HCT116 (cell line): ENCODE measurements around the gene RBM20. TPM values are rescaled to one million over a fixed set of nuclear protein-coding genes. Genes with fewer than 3 reads are reported as not detected.

Experiments
- ATAC-seq: fragments of 200-7000 bp; cut with Tn5 transposase; 2 replicates; pipeline ENCODE4 v1.9.1; 2020; ENCODE audit warnings: mild to moderate bottlenecking, moderate library complexity
- BruUV-seq: library from RNA; stranded (reverse); fragments of 400-500 nt; replicated peaks from 2 replicates; lab custom pipeline; 2021; lab: Mats Ljungman, UMichigan
- CTCF ChIA-PET: fragments of 300-600 bp; sonication (Branson Sonifier 250); formaldehyde crosslinking; loops from one replicate; lab custom pipeline; 2021; ENCODE audit warnings: antibody characterized with exemption; lab: Charles Lee
- POLR2A ChIA-PET: fragments of 300-600, 350-600 bp; sonication (Branson Sonifier 250); formaldehyde crosslinking; loops from one replicate; lab custom pipeline; 2021; ENCODE audit warnings: antibody characterized with exemption; lab: Charles Lee
- RAD21 ChIA-PET, 2 experiments: fragments of 300-600 bp; sonication (Branson Sonifier 250); formaldehyde crosslinking; loops; one replicate each; lab custom pipeline; 2023; ENCODE audit warnings: low total read pairs in 2 of 2; ENCODE audit not compliant: uncharacterized antibody in 2 of 2, unreplicated experiment in 2 of 2, low non-redundant PET in 1 of 2; lab: Charles Lee
- DNase-seq: peaks from one replicate; pipeline ENCODE4 v3.0.0-alpha.2; 2010; ENCODE audit warnings: low read depth, low spot score
- H2AFZ ChIP-seq: fragments of 200-600 bp; shearing (Covaris generic), sonication (generic); 2 replicates; pipeline ENCODE4 v1.6.1; 2017; ENCODE audit warnings: low read depth, mixed run types, mixed read lengths, antibody characterized with exemption, low read length; ENCODE audit not compliant: poor library complexity, severe bottlenecking
- H3K27ac ChIP-seq: 2 replicates; pipeline ENCODE4 v1.5.1; 2012; ENCODE audit warnings: low read depth, low read length
- H3K27me3 ChIP-seq: fragments of 200-600 bp; sonication (generic); 2 replicates; pipeline ENCODE4 v1.6.1; 2016; ENCODE audit warnings: mixed run types, low read length, mixed read lengths; ENCODE audit not compliant: insufficient read depth
- H3K36me3 ChIP-seq, 2 experiments: fragments of 200-500 bp in 1 of 2; fragments of 200-600 bp in 1 of 2; sonication (Bioruptor generic) in 1 of 2; sonication (generic) in 1 of 2; 2 replicates each; pipeline versions ENCODE4 v1.5.1 to v1.6.1; 2014 to 2016; ENCODE audit warnings: low read length in 2 of 2, inconsistent platforms in 1 of 2, mixed read lengths in 1 of 2, mixed run types in 1 of 2; ENCODE audit not compliant: insufficient read depth in 2 of 2, control insufficient read depth in 1 of 2
- H3K4me1 ChIP-seq, 2 experiments: fragments of 200-600 bp in 1 of 2; sonication (generic) in 1 of 2; 2 replicates each; pipeline versions ENCODE4 v1.5.1 to v1.6.1; 2012 to 2017; ENCODE audit warnings: low read length in 2 of 2, inconsistent platforms in 1 of 2, mild to moderate bottlenecking in 1 of 2, mixed read lengths in 1 of 2, mixed run types in 1 of 2, moderate library complexity in 1 of 2; ENCODE audit not compliant: insufficient read depth in 2 of 2, control insufficient read depth in 1 of 2
- H3K4me2 ChIP-seq: fragments of 200-600 bp; sonication (generic); 2 replicates; pipeline ENCODE4 v1.6.1; 2017; ENCODE audit warnings: mixed run types, low read length, mixed read lengths
- H3K4me3 ChIP-seq, 2 experiments: fragments of 200-600 bp in 1 of 2; sonication (generic) in 1 of 2; replicated peaks in 1 of 2; 2 replicates each; pipeline ENCODE4 v1.5.1; 2011 to 2016; ENCODE audit warnings: low read length in 2 of 2, control low read depth in 1 of 2, low read depth in 1 of 2, mild to moderate bottlenecking in 1 of 2, mixed read lengths in 1 of 2, mixed run types in 1 of 2
- H3K79me2 ChIP-seq: fragments of 200-600 bp; sonication (generic); 2 replicates; pipeline ENCODE4 v1.6.1; 2017; ENCODE audit warnings: mild to moderate bottlenecking, mixed run types, low read length, moderate library complexity, mixed read lengths; ENCODE audit not compliant: insufficient read depth
- H3K9ac ChIP-seq: fragments of 200-600 bp; sonication (generic); 2 replicates; pipeline ENCODE4 v1.6.1; 2016; ENCODE audit warnings: low read length, mixed read lengths
- H3K9me2 ChIP-seq: fragments of 200-600 bp; sonication (generic), shearing (Covaris generic); 2 replicates; pipeline ENCODE4 v1.6.1; 2017; ENCODE audit warnings: mixed run types, mild to moderate bottlenecking, moderate library complexity; ENCODE audit not compliant: insufficient read depth
- H3K9me3 ChIP-seq, 2 experiments: fragments of 200-500 bp in 1 of 2; fragments of 200-600 bp in 1 of 2; sonication (Bioruptor generic) in 1 of 2; sonication (generic) in 1 of 2; 2 replicates each; pipeline ENCODE4 v1.6.1; 2014 to 2017; ENCODE audit warnings: low read length in 2 of 2, mixed read lengths in 2 of 2, inconsistent platforms in 1 of 2, low read depth in 1 of 2, mild to moderate bottlenecking in 1 of 2, mixed run types in 1 of 2, moderate library complexity in 1 of 2; ENCODE audit not compliant: control insufficient read depth in 1 of 2, insufficient read depth in 1 of 2
- H4K20me1 ChIP-seq: fragments of 200-600 bp; sonication (generic), shearing (Covaris generic); 2 replicates; pipeline ENCODE4 v1.6.1; 2017; ENCODE audit warnings: mixed run types, mild to moderate bottlenecking, moderate library complexity; ENCODE audit not compliant: insufficient read depth
- EGR1 ChIP-seq: IDR thresholded peaks from 2 replicates; pipeline ENCODE4 v1.6.1; 2012; ENCODE audit warnings: low read depth
- ELF1 ChIP-seq: IDR thresholded peaks from 2 replicates; pipeline ENCODE4 v1.6.1; 2012; ENCODE audit warnings: low read depth, borderline replicate concordance
- EZH2 ChIP-seq: fragments of 200-600 bp; sonication (generic); IDR thresholded peaks from 2 replicates; pipeline ENCODE4 v1.6.1; 2017; ENCODE audit warnings: antibody characterized with exemption, mixed run types
- FOSL1 ChIP-seq: IDR thresholded peaks from 2 replicates; pipeline ENCODE4 v1.6.1; 2012; ENCODE audit warnings: low read depth
- JUND ChIP-seq: IDR thresholded peaks from 2 replicates; pipeline ENCODE4 v1.6.1; 2012
- MAX ChIP-seq: IDR thresholded peaks from 2 replicates; pipeline ENCODE4 v1.6.1; 2012
- POLR2AphosphoS5 ChIP-seq: IDR thresholded peaks from 2 replicates; pipeline ENCODE4 v1.6.1; 2011; ENCODE audit warnings: mild to moderate bottlenecking, low read depth, low read length, moderate library complexity
- SIN3A ChIP-seq: IDR thresholded peaks from 2 replicates; pipeline ENCODE4 v1.6.1; 2012; ENCODE audit warnings: low read depth
- SP1 ChIP-seq: IDR thresholded peaks from 2 replicates; pipeline ENCODE4 v1.6.1; 2012; ENCODE audit warnings: low read depth
- SRF ChIP-seq: IDR thresholded peaks from 2 replicates; pipeline ENCODE4 v1.6.1; 2012; ENCODE audit warnings: low read depth
- YY1 ChIP-seq: IDR thresholded peaks from 2 replicates; pipeline ENCODE4 v1.6.1; 2011; ENCODE audit warnings: low read length, low read depth, moderate library complexity, mild to moderate bottlenecking; ENCODE audit not compliant: insufficient replicate concordance; ENCODE audit errors: extremely low read depth
- ZFX ChIP-seq: fragments of 450-650 bp; IDR thresholded peaks from 2 replicates; pipeline ENCODE4 v1.6.1; 2017
- intact Hi-C: fragments of 100-400 bp; cut with micrococcal nuclease; formaldehyde crosslinking; loops from 2 replicates; pipeline ENCODE4 v1.10.0; 2022
- total RNA-seq: library from RNA; stranded (reverse); gene quantifications from one replicate; pipeline ENCODE4 v1.2.1, GENCODE V29; 2021; ENCODE audit not compliant: unreplicated experiment
- TF ChIP-seq, protein P1 (sequence below), 3 experiments: fragments of 200-600 bp in 1 of 3; sonication (generic) in 1 of 3; IDR thresholded peaks in 2 of 3; conservative IDR thresholded peaks in 1 of 3; 2 replicates each; pipeline ENCODE4 v1.5.1; 2012 to 2017; ENCODE audit warnings: low read depth in 2 of 3, low read length in 2 of 3, antibody characterized with exemption in 1 of 3, borderline replicate concordance in 1 of 3, control low read depth in 1 of 3, mild to moderate bottlenecking in 1 of 3, mixed read lengths in 1 of 3, mixed run types in 1 of 3, moderate library complexity in 1 of 3; ENCODE audit not compliant: insufficient read depth in 1 of 3
- TF ChIP-seq, protein P2 (sequence below): IDR thresholded peaks from 2 replicates; pipeline ENCODE4 v1.6.1; 2012; ENCODE audit warnings: low read depth

Gene RBM20
- total RNA-seq, 1 experiment from 2014 or later: 2.0 TPM

- CTCF ChIA-PET: interaction anchor here (1.5 kb wide), 1 partner anchor 35 kb away, joined by 3 read pairs; no protein-coding TSS in a partner anchor
These were observed 7.1 kb upstream of the RBM20 start for GRCh38 chr10:110636932-110637557.

GRCh38 chr10:110637558-110638053 lies 6.5 kb upstream of the RBM20 start:
- BruUV-seq: no TSS peak
- Histone ChIP-seq H2AFZ (peak overlapping the region; percentile 53), H3K36me3 (no peaks in the 10 kb centered on the region), H3K9me2 (no peaks in the 10 kb centered on the region), H3K79me2 (no peaks in the 10 kb centered on the region), H3K27ac (no peak overlapping the region), H3K9me3 (no peaks in the 10 kb centered on the region), H3K4me3 (no peak overlapping the region), H4K20me1 (no peaks in the 10 kb centered on the region), H3K4me2 (peak overlapping the region; percentile 29), H3K9ac (no peak overlapping the region), H3K27me3 (peaks cover under 1% of the 10 kb centered on the region; the same call in 1 of the 2 replicates), H3K4me1 (peaks cover 18 to 48% of the 10 kb centered on the region in 2 experiments)
- ATAC-seq (0 out of 2 replicates have a peak, but pooled peaks have one; percentile 8), DNase-seq (no peak)
- intact Hi-C loops: no loop called here
- ChIA-PET POLR2A (no interaction called here), CTCF (interaction anchor here (1.5 kb wide), 1 partner anchor 34 kb away, joined by 3 read pairs; no protein-coding TSS in a partner anchor), RAD21 (no interaction called here)
- TF ChIP-seq SP1 (no peak), FOSL1 (no peak), ZFX (no peak), MAX (no peak), ELF1 (no peak), SIN3A (no peak), JUND (no peak), EZH2 (no peak), SRF (no peak), EGR1 (no peak), POLR2AphosphoS5 (no peak), YY1 (no peak)
- TF ChIP-seq, protein P1, sequence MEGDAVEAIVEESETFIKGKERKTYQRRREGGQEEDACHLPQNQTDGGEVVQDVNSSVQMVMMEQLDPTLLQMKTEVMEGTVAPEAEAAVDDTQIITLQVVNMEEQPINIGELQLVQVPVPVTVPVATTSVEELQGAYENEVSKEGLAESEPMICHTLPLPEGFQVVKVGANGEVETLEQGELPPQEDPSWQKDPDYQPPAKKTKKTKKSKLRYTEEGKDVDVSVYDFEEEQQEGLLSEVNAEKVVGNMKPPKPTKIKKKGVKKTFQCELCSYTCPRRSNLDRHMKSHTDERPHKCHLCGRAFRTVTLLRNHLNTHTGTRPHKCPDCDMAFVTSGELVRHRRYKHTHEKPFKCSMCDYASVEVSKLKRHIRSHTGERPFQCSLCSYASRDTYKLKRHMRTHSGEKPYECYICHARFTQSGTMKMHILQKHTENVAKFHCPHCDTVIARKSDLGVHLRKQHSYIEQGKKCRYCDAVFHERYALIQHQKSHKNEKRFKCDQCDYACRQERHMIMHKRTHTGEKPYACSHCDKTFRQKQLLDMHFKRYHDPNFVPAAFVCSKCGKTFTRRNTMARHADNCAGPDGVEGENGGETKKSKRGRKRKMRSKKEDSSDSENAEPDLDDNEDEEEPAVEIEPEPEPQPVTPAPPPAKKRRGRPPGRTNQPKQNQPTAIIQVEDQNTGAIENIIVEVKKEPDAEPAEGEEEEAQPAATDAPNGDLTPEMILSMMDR (IDR thresholded peaks at IDR 0.05 in 2 of 3, conservative IDR thresholded peaks at IDR 0.05 in 1 of 3; ENCODE audit: borderline replicate concordance in 1 of 3, insufficient read depth in 1 of 3, low read depth in 2 of 3, low read length in 2 of 3): no peak
- TF ChIP-seq, protein P2, sequence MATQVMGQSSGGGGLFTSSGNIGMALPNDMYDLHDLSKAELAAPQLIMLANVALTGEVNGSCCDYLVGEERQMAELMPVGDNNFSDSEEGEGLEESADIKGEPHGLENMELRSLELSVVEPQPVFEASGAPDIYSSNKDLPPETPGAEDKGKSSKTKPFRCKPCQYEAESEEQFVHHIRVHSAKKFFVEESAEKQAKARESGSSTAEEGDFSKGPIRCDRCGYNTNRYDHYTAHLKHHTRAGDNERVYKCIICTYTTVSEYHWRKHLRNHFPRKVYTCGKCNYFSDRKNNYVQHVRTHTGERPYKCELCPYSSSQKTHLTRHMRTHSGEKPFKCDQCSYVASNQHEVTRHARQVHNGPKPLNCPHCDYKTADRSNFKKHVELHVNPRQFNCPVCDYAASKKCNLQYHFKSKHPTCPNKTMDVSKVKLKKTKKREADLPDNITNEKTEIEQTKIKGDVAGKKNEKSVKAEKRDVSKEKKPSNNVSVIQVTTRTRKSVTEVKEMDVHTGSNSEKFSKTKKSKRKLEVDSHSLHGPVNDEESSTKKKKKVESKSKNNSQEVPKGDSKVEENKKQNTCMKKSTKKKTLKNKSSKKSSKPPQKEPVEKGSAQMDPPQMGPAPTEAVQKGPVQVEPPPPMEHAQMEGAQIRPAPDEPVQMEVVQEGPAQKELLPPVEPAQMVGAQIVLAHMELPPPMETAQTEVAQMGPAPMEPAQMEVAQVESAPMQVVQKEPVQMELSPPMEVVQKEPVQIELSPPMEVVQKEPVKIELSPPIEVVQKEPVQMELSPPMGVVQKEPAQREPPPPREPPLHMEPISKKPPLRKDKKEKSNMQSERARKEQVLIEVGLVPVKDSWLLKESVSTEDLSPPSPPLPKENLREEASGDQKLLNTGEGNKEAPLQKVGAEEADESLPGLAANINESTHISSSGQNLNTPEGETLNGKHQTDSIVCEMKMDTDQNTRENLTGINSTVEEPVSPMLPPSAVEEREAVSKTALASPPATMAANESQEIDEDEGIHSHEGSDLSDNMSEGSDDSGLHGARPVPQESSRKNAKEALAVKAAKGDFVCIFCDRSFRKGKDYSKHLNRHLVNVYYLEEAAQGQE: no peak

More at GRCh38 chr10:110636932-110637557, 7.1 kb upstream of the RBM20 start:
- RAD21 ChIA-PET: no interaction called here
- POLR2A ChIA-PET: interaction anchor here (0.6 kb wide), 1 partner anchor 429 kb away, joined by 5 read pairs; no protein-coding TSS in a partner anchor
- DNase-seq (no peak), ATAC-seq (peak; percentile 14; the same call in 1 of the 2 replicates)
- peak overlapping the region; percentile 29 for H3K4me2 ChIP-seq
- no peaks in the 10 kb centered on the region for H3K9me2 ChIP-seq
- no peak overlapping the region for H3K4me3 ChIP-seq
- intact Hi-C loops: no loop called here
- H3K36me3 ChIP-seq: no peaks in the 10 kb centered on the region
- H3K27me3 ChIP-seq: no peaks in the 10 kb centered on the region
- H3K9me3 ChIP-seq: no peaks in the 10 kb centered on the region
- H2AFZ ChIP-seq: peak overlapping the region; percentile 53
- TF ChIP-seq SRF (no peak), ZFX (0 out of 2 replicates have a peak, but pooled peaks have one; percentile 5)
- no peaks in the 10 kb centered on the region for H3K79me2 ChIP-seq
- H3K27ac ChIP-seq: no peak overlapping the region
- H3K4me1 ChIP-seq: peaks cover 18 to 46% of the 10 kb centered on the region in 2 experiments
- BruUV-seq: no TSS peak
- H3K9ac ChIP-seq: no peak overlapping the region
- H4K20me1 ChIP-seq: no peaks in the 10 kb centered on the region
